Fibroblast of upper back skin (primary cell): ENCODE results near the gene DTNB.
A peak's percentile ranks its signal among the peaks of the same experiment; 100 is the strongest.

Experiments
- DNase-seq: peaks from one replicate; pipeline ENCODE4 v3.0.0-alpha.2; 2013

DTNB gene

GRCh38 chr2:25492726-25493125 lies 180.7 kb downstream of the DTNB start:
- DNase-seq = no peak

GRCh38 chr2:25491966-25492532 lies 181.3 kb downstream of the DTNB start:
- DNase-seq = peak; percentile 51

GRCh38 chr2:25491003-25491696 lies 182.2 kb downstream of the DTNB start:
- peak; percentile 31 for DNase-seq

- DNase-seq = no peak
Measured at GRCh38 chr2:25490217-25490616, 183.2 kb downstream of the DTNB start.

- no peak for DNase-seq
Measured at GRCh38 chr2:25489631-25490030, 183.7 kb downstream of the DTNB start.

GRCh38 chr2:25483607-25484266 lies 189.6 kb downstream of the DTNB start:
- DNase-seq = no peak

GRCh38 chr2:25482341-25482740 lies 191.0 kb downstream of the DTNB start:
- no peak for DNase-seq

- DNase-seq = peak; percentile 88
Measured at GRCh38 chr2:25481381-25482300, 191.7 kb downstream of the DTNB start.

- DNase-seq = no peak
Measured at GRCh38 chr2:25480561-25480960, 192.8 kb downstream of the DTNB start.

GRCh38 chr2:25479761-25480160 lies 193.6 kb downstream of the DTNB start:
- no peak for DNase-seq

- DNase-seq = no peak
Measured at GRCh38 chr2:25478736-25479135, 194.6 kb downstream of the DTNB start.

GRCh38 chr2:25473758-25474340 lies 199.5 kb downstream of the DTNB start:
- DNase-seq = peak; percentile 38

- no peak for DNase-seq
Measured at GRCh38 chr2:25473131-25473530, 200.2 kb downstream of the DTNB start.

GRCh38 chr2:25470806-25471205 lies 202.6 kb downstream of the DTNB start:
- no peak for DNase-seq

- DNase-seq = no peak
Measured at GRCh38 chr2:25467743-25468142, 205.6 kb downstream of the DTNB start.

GRCh38 chr2:25462021-25462420 lies 211.4 kb downstream of the DTNB start:
- DNase-seq = no peak

GRCh38 chr2:25460261-25460905 lies 213.0 kb downstream of the DTNB start:
- no peak for DNase-seq

GRCh38 chr2:25454824-25455611 lies 218.4 kb downstream of the DTNB start:
- DNase-seq = no peak

- peak; percentile 13 for DNase-seq
Measured at GRCh38 chr2:25453199-25453905, 220.0 kb downstream of the DTNB start.

GRCh38 chr2:25448808-25449207 lies 224.6 kb downstream of the DTNB start:
- no peak for DNase-seq

- DNase-seq = no peak
Measured at GRCh38 chr2:25447018-25447417, 226.4 kb downstream of the DTNB start.
